HCT116 (cell line): ENCODE data around the gene SH3TC2. TPM values are rescaled to one million over a fixed set of nuclear protein-coding genes. Genes with fewer than 3 reads are reported as not detected.

Experiments
- ATAC-seq: fragments of 200-7000 bp; cut with Tn5 transposase; 2 replicates; pipeline ENCODE4 v1.9.1; 2020; ENCODE audit warnings: mild to moderate bottlenecking, moderate library complexity
- BruUV-seq: library from RNA; stranded (reverse); fragments of 400-500 nt; replicated peaks from 2 replicates; lab custom pipeline; 2021; lab: Mats Ljungman, UMichigan
- CTCF ChIA-PET: fragments of 300-600 bp; sonication (Branson Sonifier 250); formaldehyde crosslinking; loops from one replicate; lab custom pipeline; 2021; ENCODE audit warnings: antibody characterized with exemption; lab: Charles Lee
- POLR2A ChIA-PET: fragments of 300-600, 350-600 bp; sonication (Branson Sonifier 250); formaldehyde crosslinking; loops from one replicate; lab custom pipeline; 2021; ENCODE audit warnings: antibody characterized with exemption; lab: Charles Lee
- RAD21 ChIA-PET, 2 experiments: fragments of 300-600 bp; sonication (Branson Sonifier 250); formaldehyde crosslinking; loops; one replicate each; lab custom pipeline; 2023; ENCODE audit warnings: low total read pairs in 2 of 2; ENCODE audit not compliant: uncharacterized antibody in 2 of 2, unreplicated experiment in 2 of 2, low non-redundant PET in 1 of 2; lab: Charles Lee
- DNase-seq: peaks from one replicate; pipeline ENCODE4 v3.0.0-alpha.2; 2010; ENCODE audit warnings: low read depth, low spot score
- H2AFZ ChIP-seq: fragments of 200-600 bp; shearing (Covaris generic), sonication (generic); 2 replicates; pipeline ENCODE4 v1.6.1; 2017; ENCODE audit warnings: low read depth, mixed run types, mixed read lengths, antibody characterized with exemption, low read length; ENCODE audit not compliant: poor library complexity, severe bottlenecking
- H3K27ac ChIP-seq: 2 replicates; pipeline ENCODE4 v1.5.1; 2012; ENCODE audit warnings: low read depth, low read length
- H3K27me3 ChIP-seq: fragments of 200-600 bp; sonication (generic); 2 replicates; pipeline ENCODE4 v1.6.1; 2016; ENCODE audit warnings: mixed run types, low read length, mixed read lengths; ENCODE audit not compliant: insufficient read depth
- H3K36me3 ChIP-seq, 2 experiments: fragments of 200-500 bp in 1 of 2; fragments of 200-600 bp in 1 of 2; sonication (Bioruptor generic) in 1 of 2; sonication (generic) in 1 of 2; 2 replicates each; pipeline versions ENCODE4 v1.5.1 to v1.6.1; 2014 to 2016; ENCODE audit warnings: low read length in 2 of 2, inconsistent platforms in 1 of 2, mixed read lengths in 1 of 2, mixed run types in 1 of 2; ENCODE audit not compliant: insufficient read depth in 2 of 2, control insufficient read depth in 1 of 2
- H3K4me1 ChIP-seq, 2 experiments: fragments of 200-600 bp in 1 of 2; sonication (generic) in 1 of 2; 2 replicates each; pipeline versions ENCODE4 v1.5.1 to v1.6.1; 2012 to 2017; ENCODE audit warnings: low read length in 2 of 2, inconsistent platforms in 1 of 2, mild to moderate bottlenecking in 1 of 2, mixed read lengths in 1 of 2, mixed run types in 1 of 2, moderate library complexity in 1 of 2; ENCODE audit not compliant: insufficient read depth in 2 of 2, control insufficient read depth in 1 of 2
- H3K4me2 ChIP-seq: fragments of 200-600 bp; sonication (generic); 2 replicates; pipeline ENCODE4 v1.6.1; 2017; ENCODE audit warnings: mixed run types, low read length, mixed read lengths
- H3K4me3 ChIP-seq, 2 experiments: fragments of 200-600 bp in 1 of 2; sonication (generic) in 1 of 2; replicated peaks in 1 of 2; 2 replicates each; pipeline ENCODE4 v1.5.1; 2011 to 2016; ENCODE audit warnings: low read length in 2 of 2, control low read depth in 1 of 2, low read depth in 1 of 2, mild to moderate bottlenecking in 1 of 2, mixed read lengths in 1 of 2, mixed run types in 1 of 2
- H3K79me2 ChIP-seq: fragments of 200-600 bp; sonication (generic); 2 replicates; pipeline ENCODE4 v1.6.1; 2017; ENCODE audit warnings: mild to moderate bottlenecking, mixed run types, low read length, moderate library complexity, mixed read lengths; ENCODE audit not compliant: insufficient read depth
- H3K9ac ChIP-seq: fragments of 200-600 bp; sonication (generic); 2 replicates; pipeline ENCODE4 v1.6.1; 2016; ENCODE audit warnings: low read length, mixed read lengths
- H3K9me2 ChIP-seq: fragments of 200-600 bp; sonication (generic), shearing (Covaris generic); 2 replicates; pipeline ENCODE4 v1.6.1; 2017; ENCODE audit warnings: mixed run types, mild to moderate bottlenecking, moderate library complexity; ENCODE audit not compliant: insufficient read depth
- H3K9me3 ChIP-seq, 2 experiments: fragments of 200-500 bp in 1 of 2; fragments of 200-600 bp in 1 of 2; sonication (Bioruptor generic) in 1 of 2; sonication (generic) in 1 of 2; 2 replicates each; pipeline ENCODE4 v1.6.1; 2014 to 2017; ENCODE audit warnings: low read length in 2 of 2, mixed read lengths in 2 of 2, inconsistent platforms in 1 of 2, low read depth in 1 of 2, mild to moderate bottlenecking in 1 of 2, mixed run types in 1 of 2, moderate library complexity in 1 of 2; ENCODE audit not compliant: control insufficient read depth in 1 of 2, insufficient read depth in 1 of 2
- H4K20me1 ChIP-seq: fragments of 200-600 bp; sonication (generic), shearing (Covaris generic); 2 replicates; pipeline ENCODE4 v1.6.1; 2017; ENCODE audit warnings: mixed run types, mild to moderate bottlenecking, moderate library complexity; ENCODE audit not compliant: insufficient read depth
- CBX3 ChIP-seq: IDR thresholded peaks from 2 replicates; pipeline ENCODE4 v1.6.1; 2012; ENCODE audit warnings: low read depth
- CTCF ChIP-seq, 3 experiments: fragments of 200-600 bp in 1 of 3; sonication (generic) in 1 of 3; IDR thresholded peaks in 2 of 3; conservative IDR thresholded peaks in 1 of 3; 2 replicates each; pipeline ENCODE4 v1.5.1; 2012 to 2017; ENCODE audit warnings: low read depth in 2 of 3, low read length in 2 of 3, antibody characterized with exemption in 1 of 3, borderline replicate concordance in 1 of 3, control low read depth in 1 of 3, mild to moderate bottlenecking in 1 of 3, mixed read lengths in 1 of 3, mixed run types in 1 of 3, moderate library complexity in 1 of 3; ENCODE audit not compliant: insufficient read depth in 1 of 3
- ELF1 ChIP-seq: IDR thresholded peaks from 2 replicates; pipeline ENCODE4 v1.6.1; 2012; ENCODE audit warnings: low read depth, borderline replicate concordance
- EZH2 ChIP-seq: fragments of 200-600 bp; sonication (generic); IDR thresholded peaks from 2 replicates; pipeline ENCODE4 v1.6.1; 2017; ENCODE audit warnings: antibody characterized with exemption, mixed run types
- FOSL1 ChIP-seq: IDR thresholded peaks from 2 replicates; pipeline ENCODE4 v1.6.1; 2012; ENCODE audit warnings: low read depth
- POLR2A ChIP-seq: IDR thresholded peaks from 2 replicates; pipeline ENCODE4 v1.7.0; 2011; ENCODE audit warnings: borderline replicate concordance; ENCODE audit not compliant: insufficient read depth, insufficient read length; ENCODE audit errors: extremely low read depth
- POLR2AphosphoS5 ChIP-seq: IDR thresholded peaks from 2 replicates; pipeline ENCODE4 v1.6.1; 2011; ENCODE audit warnings: mild to moderate bottlenecking, low read depth, low read length, moderate library complexity
- REST ChIP-seq: IDR thresholded peaks from 2 replicates; pipeline ENCODE4 v1.6.1; 2012; ENCODE audit warnings: low read depth
- SP1 ChIP-seq: IDR thresholded peaks from 2 replicates; pipeline ENCODE4 v1.6.1; 2012; ENCODE audit warnings: low read depth
- YY1 ChIP-seq: IDR thresholded peaks from 2 replicates; pipeline ENCODE4 v1.6.1; 2011; ENCODE audit warnings: low read length, low read depth, moderate library complexity, mild to moderate bottlenecking; ENCODE audit not compliant: insufficient replicate concordance; ENCODE audit errors: extremely low read depth
- intact Hi-C: fragments of 100-400 bp; cut with micrococcal nuclease; formaldehyde crosslinking; loops from 2 replicates; pipeline ENCODE4 v1.10.0; 2022
- total RNA-seq: library from RNA; stranded (reverse); gene quantifications from one replicate; pipeline ENCODE4 v1.2.1, GENCODE V29; 2021; ENCODE audit not compliant: unreplicated experiment

Gene SH3TC2
- total RNA-seq, 1 experiment from 2014 or later, result 12.8 TPM

GRCh38 chr5:149042865-149043264 lies 20.0 kb downstream of the SH3TC2 start:
- TF ChIP-seq EZH2 (no peak), CTCF (IDR thresholded peaks at IDR 0.05 in 2 of 3, conservative IDR thresholded peaks at IDR 0.05 in 1 of 3; ENCODE audit: borderline replicate concordance in 1 of 3, insufficient read depth in 1 of 3, low read depth in 2 of 3, low read length in 2 of 3) (no peak), YY1 (no peak)
- Histone ChIP-seq H3K27ac (no peak overlapping the region), H3K9me2 (no peaks in the 10 kb centered on the region), H3K4me2 (no peak overlapping the region), H3K9me3 (no peaks in the 10 kb centered on the region), H3K4me1 (peaks cover 0 to 1% of the 10 kb centered on the region in 2 experiments; a peak in 1 of 4 replicates), H3K27me3 (no peaks in the 10 kb centered on the region), H2AFZ (no peak overlapping the region), H4K20me1 (no peaks in the 10 kb centered on the region), H3K79me2 (no peaks in the 10 kb centered on the region), H3K9ac (no peak overlapping the region), H3K4me3 (no peak overlapping the region), H3K36me3 (no peaks in the 10 kb centered on the region)
- no peak for DNase-seq
- no peak for ATAC-seq
- BruUV-seq, result no TSS peak
- ChIA-PET RAD21 (no interaction called here), CTCF (no interaction called here), POLR2A (no interaction called here)
- intact Hi-C loops, result no loop called here

- Histone ChIP-seq H3K9me3 (no peaks in the 10 kb centered on the region), H3K27me3 (no peaks in the 10 kb centered on the region), H3K79me2 (no peaks in the 10 kb centered on the region), H2AFZ (no peak overlapping the region), H4K20me1 (no peaks in the 10 kb centered on the region), H3K4me3 (no peak overlapping the region), H3K27ac (no peak overlapping the region), H3K9ac (no peak overlapping the region), H3K4me2 (no peak overlapping the region), H3K9me2 (no peaks in the 10 kb centered on the region), H3K4me1 (peaks cover 0 to 11% of the 10 kb centered on the region in 2 experiments; a peak in 1 of 4 replicates), H3K36me3 (no peaks in the 10 kb centered on the region)
- no TSS peak for BruUV-seq
- DNase-seq (no peak), ATAC-seq (no peak)
- RAD21 ChIA-PET, result no interaction called here
- TF ChIP-seq SP1 (no peak), REST (no peak), POLR2AphosphoS5 (no peak), FOSL1 (no peak), CBX3 (no peak), ELF1 (no peak), CTCF (IDR thresholded peaks at IDR 0.05 in 2 of 3, conservative IDR thresholded peaks at IDR 0.05 in 1 of 3; ENCODE audit: borderline replicate concordance in 1 of 3, insufficient read depth in 1 of 3, low read depth in 2 of 3, low read length in 2 of 3) (no peak), POLR2A (no peak), EZH2 (no peak)
- intact Hi-C loops, result no loop called here
- POLR2A ChIA-PET, result no interaction called here
- CTCF ChIA-PET, result no interaction called here
Observed at GRCh38 chr5:149041242-149041641, 21.6 kb downstream of the SH3TC2 start.
